T47D (cell line): ENCODE data around the gene MNX1.

Experiments used
- DNase-seq, 2 experiments: peaks; one replicate each; pipeline versions ENCODE4 v3.0.0 to v3.0.0-alpha.2; 2011 to 2012; ENCODE audit warnings: low read depth in 1 of 2, low spot score in 1 of 2
- JUND ChIP-seq: IDR thresholded peaks from 2 replicates; pipeline ENCODE4 v1.6.1; 2012; ENCODE audit warnings: low read depth
- in situ Hi-C: cut with HindIII; loops from 2 replicates; pipeline ENCODE4 v1.10.0; 2016; ENCODE audit warnings: low sequenced_read_pairs, low pct_unique_long_range_greater_than_20kb

MNX1 gene

DNA sequence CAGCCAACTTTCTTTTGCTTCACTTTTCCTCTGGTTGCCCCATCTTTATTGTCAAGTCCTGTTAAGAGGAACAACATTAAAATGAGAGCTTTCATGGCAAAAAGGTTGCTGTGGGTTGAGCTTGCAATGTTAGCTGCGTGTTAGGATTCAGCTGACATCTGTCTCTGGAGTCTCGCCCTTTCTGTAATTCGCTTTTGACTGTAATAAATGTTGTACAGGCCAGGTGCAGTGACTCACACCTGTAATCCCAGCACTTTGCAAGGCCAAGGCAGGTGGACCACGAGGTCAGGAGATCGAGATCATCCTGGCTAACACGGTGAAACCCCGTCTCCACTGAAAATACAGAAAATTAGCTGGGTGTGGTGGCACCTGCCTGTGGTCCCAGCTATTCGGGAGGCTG is 24.1 kb downstream of the MNX1 start:
- TF ChIP-seq JUND: no peak
- in situ Hi-C loops: no loop called here
- no peak for DNase-seq

DNA sequence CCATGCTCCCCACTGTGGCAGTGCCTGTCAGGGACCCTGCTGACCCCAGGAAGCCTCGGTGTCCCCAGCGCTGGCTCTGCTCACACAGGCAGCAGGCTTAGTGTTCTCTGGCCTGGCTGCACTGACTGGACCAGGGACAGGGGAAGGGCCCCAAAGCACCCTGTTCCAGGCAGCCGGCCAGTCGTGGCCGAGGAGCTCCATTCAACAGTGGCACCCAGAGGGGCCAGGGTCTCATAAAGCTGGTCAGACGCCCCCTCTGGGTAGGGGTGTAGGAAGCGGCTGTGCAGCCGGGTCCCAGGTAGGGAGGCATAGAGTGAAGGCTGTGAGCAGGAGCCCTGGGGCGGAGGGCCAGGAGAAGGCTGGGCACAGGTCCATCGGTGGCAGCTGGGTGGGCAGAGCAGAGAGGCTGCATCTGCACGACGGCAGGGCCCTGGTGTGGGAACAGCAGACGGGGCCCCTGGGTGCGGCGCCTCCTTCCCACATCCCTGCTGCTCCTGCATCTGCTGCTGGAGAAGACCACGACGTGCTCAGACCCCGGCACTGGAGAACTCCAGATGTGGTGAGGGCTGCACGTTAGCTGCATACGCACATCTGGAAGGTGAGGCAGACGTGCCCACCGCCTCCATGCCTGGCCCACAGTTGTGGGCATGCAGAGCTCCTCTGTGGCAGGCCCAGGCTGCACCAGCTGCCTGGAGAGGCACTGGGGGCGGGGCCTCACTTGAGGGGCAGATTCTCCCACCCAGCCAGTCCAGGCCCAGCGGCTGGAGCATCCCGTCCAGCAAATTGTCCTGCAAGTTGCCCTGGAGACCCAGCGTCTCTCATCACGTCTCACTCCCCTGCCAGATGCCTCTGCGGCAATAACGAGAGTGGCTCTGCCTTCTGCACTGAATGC is 25.1 kb downstream of the MNX1 start:
- DNase-seq: no peak
- TF ChIP-seq JUND: no peak
- in situ Hi-C loops: no loop called here

DNA sequence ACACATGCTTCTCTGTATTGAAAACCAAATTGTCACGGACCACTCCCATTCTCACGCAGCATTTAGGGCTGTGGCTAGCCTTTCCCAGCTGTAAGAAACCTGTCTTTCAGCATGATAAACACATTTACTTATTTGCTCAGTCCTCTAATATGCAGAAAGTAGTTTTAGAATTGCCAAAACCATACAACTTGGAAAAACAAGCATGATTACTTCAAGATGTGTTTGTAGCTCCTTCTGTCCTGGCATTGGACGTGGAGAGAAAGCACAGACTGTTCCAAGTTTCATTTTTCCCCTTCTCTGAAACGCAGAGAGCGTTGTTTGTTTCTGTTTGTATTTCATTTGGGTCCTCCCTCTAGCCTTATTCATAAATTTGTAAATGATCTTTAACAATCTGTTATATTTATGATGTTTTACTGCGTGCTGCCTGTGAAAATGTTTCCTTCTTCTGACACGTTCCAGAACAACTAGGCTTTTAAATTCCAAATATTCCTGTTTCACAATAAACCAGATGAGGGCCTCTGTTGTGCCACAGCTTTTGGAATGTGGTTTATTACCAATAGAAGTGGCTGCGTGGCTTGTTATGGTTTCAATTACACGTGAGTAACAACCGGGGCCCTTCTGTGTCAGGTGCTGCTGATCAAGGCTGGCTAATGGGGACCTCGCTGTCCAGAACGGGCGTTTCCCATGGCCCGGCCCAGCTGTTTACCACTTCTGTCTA is 26.1 kb downstream of the MNX1 start:
- DNase-seq: no peak
- no peak for TF ChIP-seq JUND
- in situ Hi-C loops: no loop called here

DNA sequence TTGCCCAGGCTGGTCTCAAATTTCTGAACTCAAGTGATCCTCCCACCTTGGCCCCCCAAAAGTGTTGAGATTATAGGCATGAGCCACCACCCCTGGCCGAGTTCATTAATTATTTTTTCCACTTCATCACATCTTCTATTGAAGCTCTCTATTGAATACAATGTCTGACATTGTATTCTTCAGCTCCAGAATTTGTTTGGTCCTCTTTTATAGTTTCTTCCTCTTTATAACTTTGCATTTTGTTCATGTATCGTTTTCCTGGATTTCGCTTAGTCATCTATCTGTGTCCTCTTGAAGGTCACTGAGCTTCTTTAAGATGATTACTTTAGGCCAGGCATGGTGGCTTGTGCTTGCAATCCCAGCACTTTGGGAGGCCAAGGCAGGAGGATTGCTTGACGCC is 30.8 kb downstream of the MNX1 start:
- DNase-seq: no peak
- TF ChIP-seq JUND: no peak
- in situ Hi-C loops: no loop called here

DNA sequence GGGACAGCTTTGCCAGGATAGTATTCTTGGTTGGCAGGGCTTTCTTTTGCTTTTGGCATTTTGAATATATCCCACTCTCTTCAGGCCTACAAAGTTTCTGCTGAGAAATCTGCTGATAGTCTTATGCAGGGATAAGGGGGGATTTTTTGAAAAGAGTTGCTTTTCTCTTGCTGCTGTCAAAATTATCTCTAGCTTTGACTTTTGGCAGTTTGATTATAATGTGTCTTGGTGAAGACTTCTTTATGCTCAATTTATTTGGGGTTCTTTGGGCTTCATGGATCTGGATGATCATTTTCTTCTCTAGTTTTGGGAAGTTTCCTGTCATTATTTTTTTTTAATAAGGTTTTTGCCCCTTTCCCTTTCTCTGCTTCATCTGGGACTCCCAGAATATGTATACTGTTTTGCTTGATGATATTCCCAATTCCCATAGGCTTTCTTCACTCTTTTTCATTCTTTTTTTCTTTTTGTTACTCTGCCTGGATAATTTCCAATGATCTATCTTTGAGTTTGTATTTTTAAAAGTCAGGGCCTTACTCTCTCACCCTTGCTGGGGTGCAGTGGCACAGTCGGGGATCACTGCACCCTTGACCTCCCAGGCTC is 31.4 kb downstream of the MNX1 start:
- DNase-seq: no peak
- in situ Hi-C loops: no loop called here
- no peak for TF ChIP-seq JUND

DNA sequence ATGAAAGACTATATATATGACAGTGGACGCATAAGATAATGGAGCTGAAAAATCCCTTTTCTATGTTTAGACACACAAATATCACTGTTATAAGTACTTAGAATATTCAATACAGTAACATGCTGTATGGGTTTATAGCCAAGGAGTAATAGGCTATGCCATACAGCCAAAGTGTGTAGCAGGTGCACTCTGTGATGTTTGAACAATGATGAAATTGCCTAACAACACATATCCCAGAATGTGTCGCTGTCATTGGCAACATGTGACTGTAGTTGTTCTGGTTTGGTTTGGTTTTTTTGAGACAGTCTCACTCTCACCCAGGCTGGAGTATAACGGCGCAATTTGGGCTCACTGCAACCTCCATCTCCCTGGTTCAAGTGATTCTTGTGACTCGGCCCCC is 34.8 kb downstream of the MNX1 start:
- DNase-seq: no peak
- in situ Hi-C loops: no loop called here
- no peak for TF ChIP-seq JUND

DNA sequence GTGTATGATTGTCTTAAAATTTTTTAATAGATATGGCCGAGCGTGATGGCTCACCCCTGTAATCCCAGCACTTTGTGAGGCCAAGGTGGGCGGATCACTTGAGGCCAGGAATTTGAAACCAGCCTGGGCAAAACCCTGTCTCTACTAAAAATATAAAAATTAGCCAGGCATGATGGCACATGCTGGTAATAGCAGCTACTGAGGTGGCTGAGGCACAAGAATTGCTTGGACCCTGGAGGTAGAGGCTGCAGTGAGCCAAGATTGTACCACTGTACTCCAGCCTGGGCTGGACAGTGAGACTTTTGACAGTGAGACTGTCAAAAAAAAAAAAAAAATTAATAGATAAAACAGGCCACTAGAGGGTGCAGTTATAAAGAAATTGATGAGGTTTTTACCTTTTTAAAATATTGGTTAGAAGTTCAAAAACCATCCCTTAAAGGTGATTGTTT is 40.5 kb downstream of the MNX1 start:
- TF ChIP-seq JUND: no peak
- in situ Hi-C loops: no loop called here
- DNase-seq: peak in 1 of 2 experiments; percentile 25

DNA sequence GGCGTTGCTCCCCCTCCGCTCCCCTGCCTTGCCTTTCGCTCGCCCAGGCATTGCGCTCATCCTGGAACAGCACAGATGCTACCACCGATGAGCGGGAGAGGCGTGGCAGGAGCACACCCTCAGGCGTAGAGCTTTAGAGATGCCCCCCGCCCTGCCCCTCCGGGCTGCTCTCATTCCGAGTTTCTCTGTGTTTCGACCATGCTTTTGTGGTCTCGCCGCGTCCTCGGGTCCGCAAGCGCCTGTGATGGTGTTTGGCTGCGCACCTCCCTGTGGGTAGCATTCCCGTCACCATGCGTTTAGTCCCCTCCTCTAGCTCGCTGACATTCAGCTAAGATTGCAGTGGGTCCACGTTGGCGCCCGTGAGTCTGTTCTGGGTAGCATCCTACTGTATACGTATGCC is 42.3 kb downstream of the MNX1 start:
- in situ Hi-C loops: no loop called here
- DNase-seq: no peak
- TF ChIP-seq JUND: no peak

DNA sequence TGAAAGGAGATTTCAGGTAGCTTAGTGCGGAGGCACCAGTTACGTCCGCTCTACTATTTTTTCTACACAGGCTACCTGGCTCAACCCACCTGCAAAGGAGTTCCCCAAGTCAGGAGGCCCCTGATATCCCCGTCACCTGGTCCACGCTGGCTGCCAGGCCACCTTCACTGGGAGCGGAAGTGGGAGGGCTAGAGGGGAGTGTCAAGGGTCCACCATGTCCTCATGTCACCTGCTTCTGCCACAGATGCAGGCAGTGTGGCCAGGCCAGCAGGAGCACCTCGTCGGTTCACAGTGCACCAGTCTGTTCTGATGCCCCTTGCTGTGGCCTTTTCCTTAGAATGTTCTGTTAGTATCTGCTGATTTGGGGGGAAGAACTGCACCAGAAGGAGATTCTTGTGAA is 44.1 kb downstream of the MNX1 start:
- no peak for TF ChIP-seq JUND
- in situ Hi-C loops: no loop called here
- DNase-seq: no peak

DNA sequence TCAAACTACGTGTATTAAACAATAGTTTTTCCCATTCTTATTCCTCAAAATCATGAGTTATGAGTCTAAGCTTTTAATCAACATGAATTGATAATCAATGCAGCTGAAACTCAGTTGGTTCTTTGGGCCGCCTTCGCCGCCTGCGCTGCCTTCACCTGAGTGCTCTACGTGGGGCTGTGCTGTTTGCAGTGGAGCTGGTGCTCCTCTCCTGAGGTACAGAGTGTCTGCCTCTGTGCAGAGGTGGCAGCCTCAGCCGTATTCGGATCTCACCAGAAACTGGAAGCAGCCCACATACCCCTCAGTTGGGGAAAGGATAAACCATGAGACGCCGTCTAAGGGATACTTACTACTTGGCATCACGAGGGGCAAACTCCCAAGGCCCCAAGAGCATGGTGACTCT is 45.5 kb downstream of the MNX1 start:
- in situ Hi-C loops: no loop called here
- TF ChIP-seq JUND: no peak
- no peak for DNase-seq

DNA sequence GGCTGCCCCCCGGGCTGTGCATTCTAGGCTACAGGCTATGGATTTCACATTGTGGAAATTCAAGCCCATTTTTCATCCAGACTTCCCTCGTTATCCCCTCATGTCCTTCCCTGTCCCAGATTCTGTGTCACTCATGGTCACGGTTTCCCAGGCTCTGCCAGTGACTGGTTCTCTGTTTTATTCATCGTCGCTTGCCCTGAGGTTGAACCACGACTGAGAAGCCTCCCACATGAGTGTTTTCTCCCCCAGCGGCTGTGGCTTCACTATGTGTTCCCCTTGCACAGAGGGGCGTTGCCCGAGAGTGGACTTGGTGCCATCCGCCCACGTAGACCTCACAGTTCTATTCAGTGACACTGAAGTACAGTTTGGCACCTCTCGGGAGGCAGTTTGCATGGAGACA is 47.0 kb downstream of the MNX1 start:
- no peak for DNase-seq
- in situ Hi-C loops: no loop called here
- TF ChIP-seq JUND: no peak

DNA sequence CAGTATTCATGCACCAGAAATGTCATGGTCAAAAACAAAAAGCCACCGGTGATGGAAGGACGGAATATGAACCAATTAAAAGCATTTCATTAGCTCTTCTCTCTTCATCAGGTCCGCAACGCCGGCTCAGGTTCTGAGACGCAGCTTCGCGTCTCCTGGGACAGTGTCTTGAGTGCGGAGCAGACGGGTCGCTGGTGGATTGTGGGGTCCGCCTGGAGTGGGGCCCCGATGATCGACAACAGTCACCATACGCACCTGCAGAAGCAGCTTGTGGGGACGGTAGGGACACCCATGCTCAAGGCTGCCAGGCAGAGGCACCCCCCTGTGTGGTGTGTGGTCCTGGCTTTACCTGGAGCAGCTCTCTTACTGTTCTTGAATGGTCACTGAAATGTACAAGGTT is 47.6 kb downstream of the MNX1 start:
- TF ChIP-seq JUND: no peak
- DNase-seq: no peak
- in situ Hi-C loops: no loop called here

DNA sequence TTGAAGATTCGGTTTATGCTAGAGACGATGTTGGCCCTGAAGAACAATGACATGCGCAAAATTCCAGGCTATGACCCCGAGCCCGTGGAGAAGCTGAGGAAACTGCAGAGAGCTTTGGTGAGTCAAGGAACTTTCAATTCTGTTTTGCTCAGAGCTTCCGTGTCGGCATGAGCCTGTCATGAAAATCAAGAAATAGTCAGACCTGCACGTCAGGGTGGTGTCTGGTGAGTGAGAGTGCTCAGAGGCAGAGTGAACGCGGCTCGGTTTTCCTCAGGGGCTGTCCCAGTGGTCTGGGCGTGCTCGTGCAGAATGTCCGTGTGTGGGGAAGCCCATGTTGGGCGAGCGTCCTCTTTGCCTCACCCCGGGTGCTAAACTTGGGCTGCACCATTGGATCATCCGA is 48.3 kb downstream of the MNX1 start:
- in situ Hi-C loops: no loop called here
- no peak for DNase-seq
- no peak for TF ChIP-seq JUND

DNA sequence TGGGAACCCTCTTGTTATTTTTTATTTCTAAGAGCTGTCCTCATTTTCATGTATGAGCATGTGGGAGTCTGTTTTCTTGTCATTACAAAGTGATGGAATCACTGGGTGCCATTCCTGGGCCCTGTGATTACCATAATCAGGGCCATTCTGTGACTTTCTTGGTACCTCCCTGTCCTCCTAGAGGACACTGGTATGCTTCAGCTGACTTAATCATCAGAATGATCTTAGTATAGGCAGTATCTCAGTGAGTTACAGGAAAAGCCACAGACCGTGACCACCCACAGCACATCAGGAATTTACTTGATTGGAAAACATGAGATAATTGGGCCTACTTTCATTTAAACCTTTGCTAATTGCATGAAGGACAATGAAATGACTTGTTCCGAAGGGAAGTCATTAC is 53.7 kb downstream of the MNX1 start:
- DNase-seq: no peak
- no peak for TF ChIP-seq JUND
- in situ Hi-C loops: no loop called here
